WTC11 (cell line): ENCODE measurements around the gene TBCE. TPM values are rescaled to one million over a fixed set of nuclear protein-coding genes. Genes with fewer than 3 reads are reported as not detected.

Source experiments
- ATAC-seq: fragments of 200-7000 bp; cut with Tn5 transposase; 2 replicates; pipeline ENCODE4 v1.10.0; 2021; ENCODE audit warnings: mild to moderate bottlenecking, moderate library complexity
- CTCF ChIA-PET: fragments of 300-600 bp; sonication (Branson Sonifier 250); formaldehyde crosslinking; loops from one replicate; lab custom pipeline; 2021; ENCODE audit warnings: antibody characterized with exemption; lab: Charles Lee
- POLR2A ChIA-PET: fragments of 350-600 bp; sonication (Branson Sonifier 250); formaldehyde crosslinking; loops from one replicate; lab custom pipeline; 2021; ENCODE audit warnings: antibody characterized with exemption; lab: Charles Lee
- DNase-seq: peaks from one replicate; pipeline ENCODE4 v3.0.0; 2021; ENCODE audit warnings: low spot score
- H3K27ac Mint-ChIP-seq: 2 replicates; pipeline ENCODE4 v1.8.0; 2021; ENCODE audit warnings: mixed read lengths
- H3K27me3 Mint-ChIP-seq: 2 replicates; pipeline ENCODE4 v1.8.0; 2021; ENCODE audit warnings: low read depth, mild to moderate bottlenecking, moderate library complexity, mixed read lengths
- H3K36me3 Mint-ChIP-seq: 2 replicates; pipeline ENCODE4 v1.8.0; 2021; ENCODE audit warnings: mixed read lengths
- H3K4me1 Mint-ChIP-seq: 2 replicates; pipeline ENCODE4 v1.8.0; 2022; ENCODE audit warnings: mixed read lengths
- H3K4me3 Mint-ChIP-seq: 2 replicates; pipeline ENCODE4 v1.8.0; 2021; ENCODE audit warnings: mild to moderate bottlenecking, moderate library complexity, mixed read lengths
- H3K9me3 Mint-ChIP-seq: 2 replicates; pipeline ENCODE4 v1.8.0; 2021; ENCODE audit warnings: mixed read lengths
- ATF6 ChIP-seq: sonication (generic); formaldehyde crosslinking; IDR thresholded peaks from 2 replicates; pipeline ENCODE4 v1.8.1; 2023; ENCODE audit warnings: mild to moderate bottlenecking, missing genetic modification reagents
- CREM ChIP-seq: sonication (generic); formaldehyde crosslinking; IDR thresholded peaks from 2 replicates; pipeline ENCODE4 v1.8.1; 2022; ENCODE audit warnings: mild to moderate bottlenecking, missing genetic modification reagents, moderate library complexity
- E2F1 ChIP-seq: sonication (generic); formaldehyde crosslinking; IDR thresholded peaks from 2 replicates; pipeline ENCODE4 v1.8.0; 2022; ENCODE audit warnings: mild to moderate bottlenecking, missing genetic modification reagents
- FOXK1 ChIP-seq: sonication (generic); formaldehyde crosslinking; IDR thresholded peaks from 2 replicates; pipeline ENCODE4 v1.8.0; 2022; ENCODE audit warnings: mild to moderate bottlenecking, moderate library complexity, missing genetic modification reagents
- IRF2 ChIP-seq: sonication (generic); formaldehyde crosslinking; IDR thresholded peaks from 2 replicates; pipeline ENCODE4 v1.8.0; 2022; ENCODE audit warnings: low read depth, missing genetic modification reagents, borderline replicate concordance
- JAZF1 ChIP-seq: fragments of 250-450 bp; sonication (Bioruptor Pico); IDR thresholded peaks from 2 replicates; pipeline ENCODE4 v1.9.0; 2021; ENCODE audit warnings: moderate library complexity, mild to moderate bottlenecking, inconsistent platforms
- MLX ChIP-seq: sonication (generic); formaldehyde crosslinking; IDR thresholded peaks from 2 replicates; pipeline ENCODE4 v1.8.1; 2023; ENCODE audit warnings: mild to moderate bottlenecking, missing genetic modification reagents, moderate library complexity
- MYBL2 ChIP-seq: sonication (generic); formaldehyde crosslinking; IDR thresholded peaks from 2 replicates; pipeline ENCODE4 v1.8.1; 2023; ENCODE audit warnings: mild to moderate bottlenecking, moderate library complexity, missing genetic modification reagents
- NFE2L1 ChIP-seq: sonication (generic); formaldehyde crosslinking; IDR thresholded peaks from 2 replicates; pipeline ENCODE4 v1.8.1; 2023; ENCODE audit warnings: missing genetic modification reagents
- PRRX2 ChIP-seq: fragments of 250-450 bp; sonication (Bioruptor Pico); IDR thresholded peaks from 2 replicates; pipeline ENCODE4 v1.8.0; 2021; ENCODE audit warnings: mild to moderate bottlenecking
- RORB ChIP-seq: fragments of 250-450 bp; sonication (Bioruptor Pico); IDR thresholded peaks from 2 replicates; pipeline ENCODE4 v1.9.0; 2021; ENCODE audit warnings: mild to moderate bottlenecking
- SMAD3 ChIP-seq: sonication (generic); formaldehyde crosslinking; IDR thresholded peaks from 2 replicates; pipeline ENCODE4 v1.8.0; 2022; ENCODE audit warnings: missing genetic modification reagents, mild to moderate bottlenecking, borderline replicate concordance
- ZBTB43 ChIP-seq: sonication (generic); formaldehyde crosslinking; IDR thresholded peaks from 2 replicates; pipeline ENCODE4 v1.8.1; 2023; ENCODE audit warnings: mild to moderate bottlenecking, missing genetic modification reagents
- ZNF281 ChIP-seq: sonication (generic); formaldehyde crosslinking; IDR thresholded peaks from 2 replicates; pipeline ENCODE4 v1.8.0; 2023; ENCODE audit warnings: mild to moderate bottlenecking, missing genetic modification reagents
- ZNF396 ChIP-seq: fragments of 250-450 bp; sonication (Bioruptor Pico); IDR thresholded peaks from 2 replicates; pipeline ENCODE4 v1.8.0; 2021; ENCODE audit warnings: mild to moderate bottlenecking, moderate library complexity, borderline replicate concordance
- ZNF512 ChIP-seq: sonication (generic); formaldehyde crosslinking; IDR thresholded peaks from 2 replicates; pipeline ENCODE4 v1.8.1; 2022; ENCODE audit warnings: missing genetic modification reagents, borderline replicate concordance
- ZNF532 ChIP-seq: fragments of 250-450 bp; sonication (Bioruptor Pico); IDR thresholded peaks from 2 replicates; pipeline ENCODE4 v1.9.0; 2021; ENCODE audit warnings: mild to moderate bottlenecking, borderline replicate concordance
- ZNF671 ChIP-seq: fragments of 250-450 bp; sonication (Bioruptor Pico); IDR thresholded peaks from 2 replicates; pipeline ENCODE4 v1.8.0; 2021; ENCODE audit warnings: mild to moderate bottlenecking
- ZSCAN18 ChIP-seq: fragments of 250-450 bp; sonication (Bioruptor Pico); IDR thresholded peaks from 2 replicates; pipeline ENCODE4 v2.1.2; 2022; ENCODE audit warnings: mild to moderate bottlenecking, moderate library complexity
- total RNA-seq: library from RNA; stranded (reverse); gene quantifications from 3 replicates; pipeline ENCODE4 v1.2.3, GENCODE V29; 2021

TBCE gene
- total RNA-seq, 1 experiment from 2014 or later, result 34.8 TPM

GRCh38 chr1:235460770-235461169 is 93.5 kb downstream of the TBCE start:
- ATAC-seq, result no peak
- TF ChIP-seq ZSCAN18 (CRISPR knock-in tag), result no peak
- TF ChIP-seq SMAD3 (CRISPR knock-in tag), result no peak
- no peak for TF ChIP-seq ZNF532 (CRISPR knock-in tag)
- no peak for TF ChIP-seq JAZF1 (CRISPR knock-in tag)
- TF ChIP-seq ZBTB43 (CRISPR knock-in tag), result no peak
- TF ChIP-seq E2F1, result no peak
- no peak for TF ChIP-seq MYBL2
- TF ChIP-seq ATF6 (CRISPR knock-in tag), result no peak
- no peak for TF ChIP-seq ZNF281
- TF ChIP-seq NFE2L1, result no peak
- no peak for TF ChIP-seq CREM (CRISPR knock-in tag)
- no peak for TF ChIP-seq PRRX2 (CRISPR knock-in tag)
- TF ChIP-seq IRF2 (CRISPR knock-in tag), result no peak
- TF ChIP-seq MLX, result no peak
- no peak for TF ChIP-seq ZNF512 (CRISPR knock-in tag)
- TF ChIP-seq FOXK1 (CRISPR knock-in tag), result no peak
- TF ChIP-seq ZNF671 (CRISPR knock-in tag), result no peak
- no peak for TF ChIP-seq ZNF396 (CRISPR knock-in tag)
- TF ChIP-seq RORB (CRISPR knock-in tag), result no peak
- Mint-ChIP-seq H3K4me1 (no peaks in the 10 kb centered on the region), H3K9me3 (0 out of 2 replicates have a peak, but pooled peaks cover 6% of the 10 kb centered on the region), H3K27me3 (no peaks in the 10 kb centered on the region), H3K27ac (no peak overlapping the region), H3K36me3 (peaks cover 28% of the 10 kb centered on the region), H3K4me3 (no peak overlapping the region)
- no peak for DNase-seq
- CTCF ChIA-PET, result interaction anchor here (1.4 kb wide), 1 partner anchor 45 kb away, joined by 3 read pairs; no protein-coding TSS in a partner anchor
- POLR2A ChIA-PET, result interaction anchor here (0.9 kb wide), 1 partner anchor 9 kb away, joined by 3 read pairs; no protein-coding TSS in a partner anchor
